ENCODE results near the gene ATP2B2. TPM values are rescaled to one million over a fixed set of nuclear protein-coding genes. Genes with fewer than 3 reads are reported as not detected.

The ATP2B2 gene
- total and polyA plus RNA-seq, 2 donors (not counting 1 experiment from before 2014, with no cell fraction given) = not detected

DNA sequence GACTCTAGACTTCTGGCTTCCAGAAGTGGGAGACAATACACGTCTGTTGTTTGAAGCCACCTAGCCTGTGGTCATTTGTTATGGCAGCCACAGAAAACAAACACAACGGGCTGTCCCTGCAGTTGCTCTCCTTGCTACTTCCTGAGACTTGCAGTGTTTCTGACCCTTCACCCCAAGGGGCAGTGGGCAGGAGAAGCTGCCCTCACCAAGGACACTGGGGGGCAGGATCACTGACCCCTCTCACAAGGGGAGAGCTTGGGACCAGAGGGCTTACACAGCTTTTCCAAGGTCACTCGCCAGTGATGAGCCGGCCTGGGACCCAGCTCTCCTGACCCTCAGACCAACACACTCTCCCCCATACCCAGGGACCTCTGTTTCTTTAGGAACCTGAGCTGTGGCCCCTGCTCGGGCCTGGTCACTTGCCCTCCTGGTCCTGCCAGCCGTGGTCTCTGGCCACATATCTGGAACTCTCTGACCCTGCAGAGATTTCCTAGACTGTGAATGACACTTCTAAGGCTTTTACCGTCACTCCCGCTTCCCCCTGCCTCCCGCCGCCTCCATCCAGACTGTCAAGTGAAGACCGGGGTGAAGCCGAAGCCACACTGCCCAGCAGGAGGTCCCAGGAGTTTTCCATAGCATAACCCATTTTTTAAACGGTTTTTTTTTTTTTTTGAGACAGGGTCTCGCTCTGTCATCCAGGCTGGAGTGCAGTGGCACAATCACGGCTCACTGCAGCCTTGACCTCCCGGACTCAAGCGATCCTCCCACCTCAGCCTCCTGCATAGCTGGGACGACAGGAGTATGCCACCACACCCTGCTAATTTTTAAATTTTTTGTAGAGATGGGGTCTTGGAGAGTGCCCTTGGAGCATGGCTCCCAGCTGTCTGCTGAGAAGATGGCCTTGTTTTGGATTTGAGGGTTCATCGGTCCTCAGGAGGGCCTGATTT is 4.4 kb downstream of the ATP2B2 start:
- Histone ChIP-seq H3K4me2 (replicated peaks; ENCODE audit: low read depth, low read length, poor library complexity, severe bottlenecking) (no peak overlapping the region), H3K27me3 (replicated peaks in 1 of 4; ENCODE audit: control extremely low read depth in 1 of 4, control insufficient read depth in 3 of 4, insufficient read depth in 4 of 4, low read length in 3 of 4) (peaks cover 0 to 28% (median 9%) of the 10 kb centered on the region in 4 experiments), H3K4me1 (ENCODE audit: control insufficient read depth in 2 of 2, insufficient read depth in 2 of 2, low read length in 2 of 2) (peaks cover 6 to 10% of the 10 kb centered on the region in 2 donors), H3K4me3 (ENCODE audit: control extremely low read depth in 1 of 5, extremely low read depth in 1 of 5, insufficient read depth in 1 of 5, low read depth in 2 of 5, low read length in 4 of 5) (no peak overlapping the region), H3K27ac (ENCODE audit: low read length in 2 of 2) (no peak overlapping the region), H4K20me1 (ENCODE audit: control insufficient read depth, insufficient read depth, low read length, poor library complexity, severe bottlenecking) (no peaks in the 10 kb centered on the region), H3K36me3 (replicated peaks in 1 of 2; ENCODE audit: control extremely low read depth in 1 of 2, control insufficient read depth in 1 of 2, extremely low read depth in 1 of 2, insufficient read depth in 2 of 2, low read length in 1 of 2) (no peaks in the 10 kb centered on the region), H3K9ac (ENCODE audit: low read length) (no peak overlapping the region), H3K79me2 (ENCODE audit: control insufficient read depth, insufficient read depth, low read length) (no peaks in the 10 kb centered on the region), H3K9me3 (ENCODE audit: control extremely low read depth in 1 of 3, control insufficient read depth in 2 of 3, insufficient read depth in 1 of 3, low read length in 2 of 3) (no peaks in the 10 kb centered on the region), H2AFZ (ENCODE audit: insufficient read depth, low read depth, low read length, poor library complexity, severe bottlenecking) (no peak overlapping the region)
- WGBS (ENCODE audit: insufficient coverage) = 84% methylated on average over 18 of the region's 19 CpGs
- H3K27me3 Mint-ChIP-seq = peaks cover 19% of the 10 kb centered on the region
- peaks cover 8% of the 10 kb centered on the region for H3K4me1 Mint-ChIP-seq
- ChIA-PET POLR2A (no interaction called here), CTCF (no interaction called here)
- DNase-seq (no peak), ATAC-seq (ENCODE audit: low read depth) (no peak)
- intact Hi-C loops (cut with micrococcal nuclease) = no loop called here
- TF ChIP-seq, protein P1, sequence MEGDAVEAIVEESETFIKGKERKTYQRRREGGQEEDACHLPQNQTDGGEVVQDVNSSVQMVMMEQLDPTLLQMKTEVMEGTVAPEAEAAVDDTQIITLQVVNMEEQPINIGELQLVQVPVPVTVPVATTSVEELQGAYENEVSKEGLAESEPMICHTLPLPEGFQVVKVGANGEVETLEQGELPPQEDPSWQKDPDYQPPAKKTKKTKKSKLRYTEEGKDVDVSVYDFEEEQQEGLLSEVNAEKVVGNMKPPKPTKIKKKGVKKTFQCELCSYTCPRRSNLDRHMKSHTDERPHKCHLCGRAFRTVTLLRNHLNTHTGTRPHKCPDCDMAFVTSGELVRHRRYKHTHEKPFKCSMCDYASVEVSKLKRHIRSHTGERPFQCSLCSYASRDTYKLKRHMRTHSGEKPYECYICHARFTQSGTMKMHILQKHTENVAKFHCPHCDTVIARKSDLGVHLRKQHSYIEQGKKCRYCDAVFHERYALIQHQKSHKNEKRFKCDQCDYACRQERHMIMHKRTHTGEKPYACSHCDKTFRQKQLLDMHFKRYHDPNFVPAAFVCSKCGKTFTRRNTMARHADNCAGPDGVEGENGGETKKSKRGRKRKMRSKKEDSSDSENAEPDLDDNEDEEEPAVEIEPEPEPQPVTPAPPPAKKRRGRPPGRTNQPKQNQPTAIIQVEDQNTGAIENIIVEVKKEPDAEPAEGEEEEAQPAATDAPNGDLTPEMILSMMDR (IDR thresholded peaks at IDR 0.05) = no peak
- TF ChIP-seq EZH2 (IDR thresholded peaks at IDR 0.05; ENCODE audit: borderline replicate concordance, insufficient read depth, low read depth, low read length, poor library complexity, severe bottlenecking) = no peak
- H3K27ac Mint-ChIP-seq = no peak overlapping the region
- no peak overlapping the region for H3K4me3 Mint-ChIP-seq
- H3K9me3 Mint-ChIP-seq (ENCODE audit: insufficient read depth) = no peaks in the 10 kb centered on the region

- CTCF ChIA-PET = no interaction called here
- POLR2A ChIA-PET = no interaction called here
- Mint-ChIP-seq H3K27me3 (peaks cover 6% of the 10 kb centered on the region), H3K4me1 (no peaks in the 10 kb centered on the region), H3K27ac (no peak overlapping the region), H3K9me3 (ENCODE audit: insufficient read depth) (no peaks in the 10 kb centered on the region), H3K4me3 (no peak overlapping the region)
- ATAC-seq (ENCODE audit: low read depth) (no peak), DNase-seq (no peak)
- Histone ChIP-seq H3K36me3 (replicated peaks in 1 of 2; ENCODE audit: control extremely low read depth in 1 of 2, control insufficient read depth in 1 of 2, extremely low read depth in 1 of 2, insufficient read depth in 2 of 2, low read length in 1 of 2) (no peaks in the 10 kb centered on the region), H3K27ac (ENCODE audit: low read length in 2 of 2) (no peak overlapping the region), H3K27me3 (replicated peaks in 1 of 4; ENCODE audit: control extremely low read depth in 1 of 4, control insufficient read depth in 3 of 4, insufficient read depth in 4 of 4, low read length in 3 of 4) (peaks cover 0 to 4% (median 1%) of the 10 kb centered on the region in 4 experiments), H3K4me2 (replicated peaks; ENCODE audit: low read depth, low read length, poor library complexity, severe bottlenecking) (no peak overlapping the region), H3K9ac (ENCODE audit: low read length) (no peak overlapping the region), H3K79me2 (ENCODE audit: control insufficient read depth, insufficient read depth, low read length) (no peaks in the 10 kb centered on the region), H2AFZ (ENCODE audit: insufficient read depth, low read depth, low read length, poor library complexity, severe bottlenecking) (no peak overlapping the region), H3K4me3 (ENCODE audit: control extremely low read depth in 1 of 5, extremely low read depth in 1 of 5, insufficient read depth in 1 of 5, low read depth in 2 of 5, low read length in 4 of 5) (no peak overlapping the region), H3K9me3 (ENCODE audit: control extremely low read depth in 1 of 3, control insufficient read depth in 2 of 3, insufficient read depth in 1 of 3, low read length in 2 of 3) (no peaks in the 10 kb centered on the region), H3K4me1 (ENCODE audit: control insufficient read depth in 2 of 2, insufficient read depth in 2 of 2, low read length in 2 of 2) (no peaks in the 10 kb centered on the region), H4K20me1 (ENCODE audit: control insufficient read depth, insufficient read depth, low read length, poor library complexity, severe bottlenecking) (no peaks in the 10 kb centered on the region)
- TF ChIP-seq, protein P1 (IDR thresholded peaks at IDR 0.05) = no peak
- no peak for TF ChIP-seq EZH2 (IDR thresholded peaks at IDR 0.05; ENCODE audit: borderline replicate concordance, insufficient read depth, low read depth, low read length, poor library complexity, severe bottlenecking)
- WGBS (ENCODE audit: insufficient coverage) = 90% methylated on average over 11 of the region's 11 CpGs
- intact Hi-C loops (cut with micrococcal nuclease) = no loop called here
These were observed 7.1 kb downstream of the ATP2B2 start for GRCh38 chr3:10498271-10498670.

All from B cell (primary cell).